NCI-H1092 (cell line): ENCODE results near the gene KDM6B.
A peak's percentile ranks its signal among the peaks of the same experiment; 100 is the strongest.

ENCODE experiments used
- DNase-seq: peaks from one replicate; lab custom pipeline; 2025; lab: John Stamatoyannopoulos, UW

The KDM6B gene

DNA sequence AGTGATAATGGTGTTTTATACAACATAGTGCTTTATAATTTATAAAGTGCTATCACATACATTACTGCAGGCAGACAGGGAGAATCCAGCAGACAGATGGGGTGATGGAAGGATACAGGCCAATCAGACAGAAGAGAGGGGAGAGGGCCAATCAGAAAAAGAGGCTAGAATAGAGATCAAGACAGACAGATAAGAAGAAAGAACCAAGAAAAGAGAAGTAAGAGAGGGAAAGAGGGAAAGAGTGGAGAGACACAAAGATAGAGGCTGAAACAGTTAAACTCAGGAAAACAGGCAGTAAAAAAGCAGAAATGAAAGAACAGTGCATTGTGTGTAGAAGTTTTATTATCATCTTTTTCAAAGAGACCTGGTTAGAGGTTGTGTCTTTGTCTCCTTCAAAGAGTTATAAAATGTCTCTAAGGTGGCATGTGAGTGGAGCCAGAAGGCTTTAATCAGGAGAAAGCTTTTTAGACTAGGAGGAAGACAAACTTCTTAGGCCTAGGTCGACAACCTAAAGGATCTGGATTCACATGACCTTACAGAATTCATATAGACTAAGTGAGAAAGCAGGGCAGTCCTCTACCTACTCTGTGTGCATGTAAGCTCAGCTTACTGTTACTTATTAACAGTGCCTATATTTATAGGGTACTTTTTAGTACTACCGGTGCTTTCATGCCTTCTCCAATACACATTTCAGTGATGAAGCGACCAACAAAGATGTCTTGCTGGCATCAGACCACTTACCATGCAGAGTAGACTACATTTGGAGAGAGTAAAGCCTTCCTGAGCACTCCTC lies 46.3 kb downstream of the KDM6B start:
- DNase-seq, result no peak

- DNase-seq, result peak; percentile 53
These were observed 47.4 kb downstream of the KDM6B start for GRCh38 chr17:7881276-7882054.

- DNase-seq, result peak; percentile 45
These were observed 48.1 kb downstream of the KDM6B start for GRCh38 chr17:7882068-7882467.

DNA sequence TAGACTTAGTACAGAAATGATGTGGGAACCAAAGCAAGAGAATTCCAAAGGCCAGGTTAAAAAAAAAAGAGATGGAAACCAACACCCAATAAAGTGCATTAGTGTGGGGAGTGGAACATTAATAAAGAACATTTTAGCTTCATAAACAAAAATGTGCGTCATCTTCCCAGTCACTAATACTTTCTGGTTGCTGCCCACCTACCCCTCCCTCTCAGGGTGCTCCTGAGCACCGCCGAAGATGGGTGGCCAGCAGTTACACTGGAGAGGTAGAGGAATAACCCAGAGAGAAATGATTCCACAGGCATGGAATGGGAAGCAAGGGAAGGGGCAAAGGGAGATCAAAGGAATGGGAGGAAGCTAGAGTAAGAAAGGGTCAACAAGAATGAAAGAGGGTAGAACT lies 48.6 kb downstream of the KDM6B start:
- DNase-seq, result no peak
